Osteocyte (in vitro differentiated cells): ENCODE results near the gene SLC6A18. TPM values are rescaled to one million over a fixed set of nuclear protein-coding genes. Genes with fewer than 3 reads are reported as not detected.

Experiments
- DNase-seq: peaks from one replicate; pipeline ENCODE4 v3.0.0; 2021; ENCODE audit warnings: mixed read lengths; ENCODE audit not compliant: unreplicated experiment; ENCODE audit errors: extremely low spot score
- H3K27ac Mint-ChIP-seq: one replicate; pipeline ENCODE4 v1.8.0; 2021; ENCODE audit warnings: mild to moderate bottlenecking, mixed read lengths; ENCODE audit not compliant: unreplicated experiment
- H3K27me3 Mint-ChIP-seq: one replicate; pipeline ENCODE4 v1.8.0; 2021; ENCODE audit warnings: mixed read lengths; ENCODE audit not compliant: unreplicated experiment
- H3K36me3 Mint-ChIP-seq: one replicate; pipeline ENCODE4 v1.8.0; 2021; ENCODE audit warnings: mixed read lengths; ENCODE audit not compliant: unreplicated experiment
- H3K4me1 Mint-ChIP-seq: one replicate; pipeline ENCODE4 v1.8.0; 2021; ENCODE audit warnings: mixed read lengths; ENCODE audit not compliant: unreplicated experiment
- H3K4me3 Mint-ChIP-seq: one replicate; pipeline ENCODE4 v1.8.0; 2021; ENCODE audit warnings: mild to moderate bottlenecking, moderate library complexity, mixed read lengths; ENCODE audit not compliant: unreplicated experiment
- H3K9me3 Mint-ChIP-seq: one replicate; pipeline ENCODE4 v1.8.0; 2021; ENCODE audit warnings: mixed read lengths; ENCODE audit not compliant: unreplicated experiment
- total RNA-seq: library from RNA; stranded (reverse); gene quantifications from 2 replicates; pipeline ENCODE4 v1.2.1, GENCODE V29; 2021
- TF ChIP-seq, protein P1 (sequence below): fragments of 200-600 bp; sonication (generic); IDR thresholded peaks from 2 replicates; pipeline ENCODE4 v1.5.0; 2021; ENCODE audit warnings: antibody characterized with exemption, mild to moderate bottlenecking, moderate library complexity

SLC6A18 gene
- total RNA-seq, 1 donor from 2014 or later, result not detected

DNA sequence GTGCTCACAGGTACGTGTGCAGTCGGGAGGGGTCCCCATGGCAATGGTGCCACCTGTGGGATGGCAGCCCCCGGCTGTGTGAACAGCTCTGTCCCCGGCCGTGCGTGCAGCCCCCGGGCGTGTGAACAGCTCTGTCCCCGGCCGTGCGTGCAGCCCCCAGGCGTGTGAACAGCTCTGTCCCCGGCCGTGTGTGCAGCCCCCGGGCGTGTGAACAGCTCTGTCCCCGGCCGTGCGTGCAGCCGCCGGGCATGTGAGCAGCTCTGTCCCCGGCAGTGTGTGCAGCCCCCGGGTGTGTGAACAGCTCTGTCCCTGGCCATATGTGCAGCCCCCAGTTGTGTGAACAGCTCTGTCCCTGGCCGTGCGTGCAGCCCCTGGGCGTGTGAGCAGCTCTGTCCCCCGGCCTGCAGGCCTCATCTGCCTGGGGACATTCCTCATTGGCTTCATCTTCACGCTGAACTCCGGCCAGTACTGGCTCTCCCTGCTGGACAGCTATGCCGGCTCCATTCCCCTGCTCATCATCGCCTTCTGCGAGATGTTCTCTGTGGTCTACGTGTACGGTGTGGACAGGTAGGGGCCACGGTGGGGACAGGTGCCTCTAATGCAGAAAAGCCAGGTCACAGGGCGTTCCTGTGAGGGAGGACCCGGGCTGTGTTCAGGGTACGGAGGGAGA is 5.9 kb upstream of the SLC6A18 start:
- no peak overlapping the region for H3K4me3 Mint-ChIP-seq
- H3K27ac Mint-ChIP-seq, result no peak overlapping the region
- H3K36me3 Mint-ChIP-seq, result no peaks in the 10 kb centered on the region
- TF ChIP-seq, protein P1, sequence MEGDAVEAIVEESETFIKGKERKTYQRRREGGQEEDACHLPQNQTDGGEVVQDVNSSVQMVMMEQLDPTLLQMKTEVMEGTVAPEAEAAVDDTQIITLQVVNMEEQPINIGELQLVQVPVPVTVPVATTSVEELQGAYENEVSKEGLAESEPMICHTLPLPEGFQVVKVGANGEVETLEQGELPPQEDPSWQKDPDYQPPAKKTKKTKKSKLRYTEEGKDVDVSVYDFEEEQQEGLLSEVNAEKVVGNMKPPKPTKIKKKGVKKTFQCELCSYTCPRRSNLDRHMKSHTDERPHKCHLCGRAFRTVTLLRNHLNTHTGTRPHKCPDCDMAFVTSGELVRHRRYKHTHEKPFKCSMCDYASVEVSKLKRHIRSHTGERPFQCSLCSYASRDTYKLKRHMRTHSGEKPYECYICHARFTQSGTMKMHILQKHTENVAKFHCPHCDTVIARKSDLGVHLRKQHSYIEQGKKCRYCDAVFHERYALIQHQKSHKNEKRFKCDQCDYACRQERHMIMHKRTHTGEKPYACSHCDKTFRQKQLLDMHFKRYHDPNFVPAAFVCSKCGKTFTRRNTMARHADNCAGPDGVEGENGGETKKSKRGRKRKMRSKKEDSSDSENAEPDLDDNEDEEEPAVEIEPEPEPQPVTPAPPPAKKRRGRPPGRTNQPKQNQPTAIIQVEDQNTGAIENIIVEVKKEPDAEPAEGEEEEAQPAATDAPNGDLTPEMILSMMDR, result no peak
- H3K9me3 Mint-ChIP-seq, result no peaks in the 10 kb centered on the region
- no peak for DNase-seq
- H3K4me1 Mint-ChIP-seq, result no peaks in the 10 kb centered on the region
- H3K27me3 Mint-ChIP-seq, result no peaks in the 10 kb centered on the region

DNA sequence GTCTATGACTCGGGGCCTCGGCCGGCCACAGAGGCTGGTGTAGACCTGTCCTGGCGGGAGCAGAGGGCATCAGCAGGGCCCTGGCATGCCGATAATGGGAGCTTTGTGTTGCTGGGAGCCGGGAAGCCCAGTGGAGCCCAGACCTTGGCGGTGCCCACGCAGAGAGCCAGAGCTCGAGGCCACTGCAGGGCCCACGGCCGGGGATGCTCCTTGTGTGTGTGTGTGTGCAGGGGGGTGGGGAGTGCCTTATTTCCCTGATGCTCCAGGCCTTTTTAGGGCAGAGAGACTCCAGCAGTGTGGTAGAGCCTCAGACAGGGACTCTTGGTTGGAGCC is 5.4 kb upstream of the SLC6A18 start:
- Mint-ChIP-seq H3K4me1 (no peaks in the 10 kb centered on the region), H3K9me3 (no peaks in the 10 kb centered on the region), H3K27me3 (no peaks in the 10 kb centered on the region), H3K36me3 (no peaks in the 10 kb centered on the region), H3K27ac (no peak overlapping the region), H3K4me3 (no peak overlapping the region)
- TF ChIP-seq, protein P1, result no peak
- no peak for DNase-seq

DNA sequence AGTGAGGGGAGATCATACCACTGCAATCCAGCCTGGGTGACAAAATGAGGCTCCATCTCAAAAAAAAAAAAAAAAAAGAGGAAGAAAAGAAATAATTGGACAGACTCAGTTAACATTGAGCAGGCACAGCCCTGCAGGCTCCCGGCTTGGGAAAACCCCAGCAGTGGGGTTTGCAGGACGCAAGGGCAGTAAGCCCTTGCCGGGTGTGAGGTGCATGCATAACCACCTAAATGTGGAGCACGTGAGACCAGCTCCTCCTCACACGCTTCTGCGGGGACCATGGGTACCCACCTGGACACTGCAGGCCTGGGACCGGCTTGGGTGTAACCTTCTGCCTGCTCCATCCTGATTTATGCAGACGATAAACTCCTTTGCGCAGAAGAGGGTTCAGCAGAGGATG is 4.8 kb upstream of the SLC6A18 start:
- Mint-ChIP-seq H3K4me3 (no peak overlapping the region), H3K27me3 (no peaks in the 10 kb centered on the region), H3K36me3 (no peaks in the 10 kb centered on the region)

DNA sequence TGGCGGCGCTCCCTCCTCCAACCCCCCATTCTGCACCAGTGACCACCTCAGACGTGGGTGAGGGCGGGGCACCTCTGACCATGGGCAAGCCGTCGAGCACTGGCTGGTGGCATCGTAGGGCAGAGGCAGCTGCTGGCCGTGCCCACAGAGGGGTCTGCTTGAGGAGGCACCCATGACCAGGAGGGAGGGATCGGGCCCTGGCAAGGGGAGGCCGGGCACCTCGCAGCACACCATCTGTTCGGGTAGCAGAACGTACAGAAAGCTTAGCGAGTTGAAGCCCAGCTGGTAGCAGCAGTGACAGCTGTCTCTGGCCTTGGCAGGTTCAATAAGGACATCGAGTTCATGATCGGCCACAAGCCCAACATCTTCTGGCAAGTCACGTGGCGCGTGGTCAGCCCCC is 4.3 kb upstream of the SLC6A18 start:
- DNase-seq, result no peak
- Mint-ChIP-seq H3K4me3 (no peak overlapping the region), H3K4me1 (no peaks in the 10 kb centered on the region), H3K27me3 (no peaks in the 10 kb centered on the region), H3K27ac (no peak overlapping the region), H3K9me3 (no peaks in the 10 kb centered on the region), H3K36me3 (no peaks in the 10 kb centered on the region)
- TF ChIP-seq, protein P1, result no peak

More for the DNA sequence above, 4.8 kb upstream of the SLC6A18 start:
- DNase-seq, result no peak
- TF ChIP-seq, protein P1, result no peak
- H3K27ac Mint-ChIP-seq, result no peak overlapping the region
- no peaks in the 10 kb centered on the region for H3K9me3 Mint-ChIP-seq
- H3K4me1 Mint-ChIP-seq, result no peaks in the 10 kb centered on the region

DNA sequence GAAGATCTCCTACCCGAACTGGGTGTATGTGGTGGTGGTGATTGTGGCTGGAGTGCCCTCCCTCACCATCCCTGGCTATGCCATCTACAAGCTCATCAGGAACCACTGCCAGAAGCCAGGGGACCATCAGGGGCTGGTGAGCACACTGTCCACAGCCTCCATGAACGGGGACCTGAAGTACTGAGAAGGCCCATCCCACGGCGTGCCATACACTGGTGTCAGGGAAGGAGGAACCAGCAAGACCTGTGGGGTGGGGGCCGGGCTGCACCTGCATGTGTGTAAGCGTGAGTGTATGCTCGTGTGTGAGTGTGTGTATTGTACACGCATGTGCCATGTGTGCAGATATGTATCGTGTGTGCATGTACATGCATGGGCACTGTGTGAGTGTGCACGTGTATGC is 3.5 kb upstream of the SLC6A18 start:
- H3K9me3 Mint-ChIP-seq, result no peaks in the 10 kb centered on the region
- H3K4me3 Mint-ChIP-seq, result no peak overlapping the region
- no peaks in the 10 kb centered on the region for H3K36me3 Mint-ChIP-seq
- no peak for DNase-seq
- H3K4me1 Mint-ChIP-seq, result no peaks in the 10 kb centered on the region
- H3K27ac Mint-ChIP-seq, result no peak overlapping the region
- no peaks in the 10 kb centered on the region for H3K27me3 Mint-ChIP-seq
- TF ChIP-seq, protein P1, result no peak
